GM06990 (cell line): ENCODE results near the gene TNS3.

Experiments
- DNase-seq: peaks from one replicate; pipeline ENCODE4 v3.0.0-alpha.2; 2011; ENCODE audit not compliant: insufficient read length; ENCODE audit errors: extremely low read depth
- H3K27me3 ChIP-seq: replicated peaks from 2 replicates; pipeline ENCODE4 v1.6.0; 2011; ENCODE audit warnings: low read length; ENCODE audit not compliant: control insufficient read depth, insufficient read depth
- H3K36me3 ChIP-seq: 2 replicates; pipeline ENCODE4 v1.5.1; 2011; ENCODE audit warnings: low read length; ENCODE audit not compliant: control insufficient read depth, insufficient read depth
- H3K4me3 ChIP-seq: replicated peaks from 2 replicates; pipeline ENCODE4 v1.5.1; 2011; ENCODE audit warnings: low read depth, mild to moderate bottlenecking, control low read depth, low read length
- TF ChIP-seq, protein P1 (sequence below): IDR thresholded peaks from 2 replicates; pipeline ENCODE4 v1.5.1; 2011; ENCODE audit warnings: low read length, control low read depth, mild to moderate bottlenecking, inconsistent platforms; ENCODE audit not compliant: insufficient read depth, poor library complexity, severe bottlenecking

The TNS3 gene

DNA sequence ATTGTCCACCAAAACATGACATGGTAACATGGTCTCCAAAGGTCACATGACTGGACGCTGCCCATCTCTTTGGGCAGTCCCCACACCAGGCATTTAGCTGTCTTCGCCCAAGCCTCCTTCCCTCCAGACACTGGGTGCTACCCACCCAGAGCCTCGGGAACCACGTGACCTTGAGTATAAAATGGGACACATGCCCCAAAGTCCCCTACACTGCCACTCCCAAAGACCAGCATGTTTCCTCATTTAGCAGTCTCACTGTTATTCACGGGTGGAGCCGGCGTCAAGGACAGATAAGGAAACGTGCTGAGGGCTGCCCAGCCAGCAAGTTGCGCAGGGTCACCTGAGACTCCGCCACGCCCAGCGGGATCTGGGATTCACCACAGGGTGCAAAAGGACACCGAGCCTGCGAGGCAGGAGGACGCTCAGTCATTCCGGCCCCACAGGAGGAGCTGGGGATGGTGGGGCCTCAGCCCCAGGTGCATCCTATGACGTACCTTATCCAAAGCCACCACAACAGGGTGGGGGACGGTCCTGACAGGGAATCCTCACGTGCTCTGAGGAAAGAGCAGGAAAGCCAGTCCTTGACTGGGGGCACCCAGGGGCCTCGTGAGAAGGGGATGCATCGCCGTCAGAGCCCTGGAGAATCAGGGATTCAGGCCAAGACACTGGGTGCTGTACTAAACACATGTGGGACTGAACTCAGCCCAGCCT lies 226.9 kb downstream of the TNS3 start:
- TF ChIP-seq, protein P1, sequence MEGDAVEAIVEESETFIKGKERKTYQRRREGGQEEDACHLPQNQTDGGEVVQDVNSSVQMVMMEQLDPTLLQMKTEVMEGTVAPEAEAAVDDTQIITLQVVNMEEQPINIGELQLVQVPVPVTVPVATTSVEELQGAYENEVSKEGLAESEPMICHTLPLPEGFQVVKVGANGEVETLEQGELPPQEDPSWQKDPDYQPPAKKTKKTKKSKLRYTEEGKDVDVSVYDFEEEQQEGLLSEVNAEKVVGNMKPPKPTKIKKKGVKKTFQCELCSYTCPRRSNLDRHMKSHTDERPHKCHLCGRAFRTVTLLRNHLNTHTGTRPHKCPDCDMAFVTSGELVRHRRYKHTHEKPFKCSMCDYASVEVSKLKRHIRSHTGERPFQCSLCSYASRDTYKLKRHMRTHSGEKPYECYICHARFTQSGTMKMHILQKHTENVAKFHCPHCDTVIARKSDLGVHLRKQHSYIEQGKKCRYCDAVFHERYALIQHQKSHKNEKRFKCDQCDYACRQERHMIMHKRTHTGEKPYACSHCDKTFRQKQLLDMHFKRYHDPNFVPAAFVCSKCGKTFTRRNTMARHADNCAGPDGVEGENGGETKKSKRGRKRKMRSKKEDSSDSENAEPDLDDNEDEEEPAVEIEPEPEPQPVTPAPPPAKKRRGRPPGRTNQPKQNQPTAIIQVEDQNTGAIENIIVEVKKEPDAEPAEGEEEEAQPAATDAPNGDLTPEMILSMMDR: no peak
- no peak for DNase-seq
- Histone ChIP-seq H3K27me3 (no peaks in the 10 kb centered on the region), H3K4me3 (no peak overlapping the region), H3K36me3 (no peaks in the 10 kb centered on the region)

DNA sequence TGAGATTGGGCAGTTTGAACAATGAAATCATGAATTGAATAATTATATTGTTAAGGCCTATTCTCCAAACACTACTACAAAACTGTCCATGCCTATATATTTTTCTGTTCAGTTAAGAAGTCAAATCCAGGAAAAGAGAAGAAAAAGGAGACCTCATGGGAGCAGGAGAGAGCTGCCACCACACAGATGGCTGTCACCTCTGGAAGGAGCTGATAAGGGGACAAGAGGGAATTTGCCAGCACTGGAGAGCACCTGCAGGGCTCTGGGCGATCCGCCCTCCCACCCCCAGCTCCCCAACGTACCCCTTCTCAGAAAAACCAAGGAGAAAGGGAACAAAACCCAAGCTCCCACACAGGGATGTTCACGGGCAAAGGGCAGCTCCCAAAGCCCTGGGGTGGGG lies 227.8 kb downstream of the TNS3 start:
- TF ChIP-seq, protein P1: no peak
- DNase-seq: no peak
- Histone ChIP-seq H3K4me3 (no peak overlapping the region), H3K27me3 (no peaks in the 10 kb centered on the region), H3K36me3 (no peaks in the 10 kb centered on the region)

DNA sequence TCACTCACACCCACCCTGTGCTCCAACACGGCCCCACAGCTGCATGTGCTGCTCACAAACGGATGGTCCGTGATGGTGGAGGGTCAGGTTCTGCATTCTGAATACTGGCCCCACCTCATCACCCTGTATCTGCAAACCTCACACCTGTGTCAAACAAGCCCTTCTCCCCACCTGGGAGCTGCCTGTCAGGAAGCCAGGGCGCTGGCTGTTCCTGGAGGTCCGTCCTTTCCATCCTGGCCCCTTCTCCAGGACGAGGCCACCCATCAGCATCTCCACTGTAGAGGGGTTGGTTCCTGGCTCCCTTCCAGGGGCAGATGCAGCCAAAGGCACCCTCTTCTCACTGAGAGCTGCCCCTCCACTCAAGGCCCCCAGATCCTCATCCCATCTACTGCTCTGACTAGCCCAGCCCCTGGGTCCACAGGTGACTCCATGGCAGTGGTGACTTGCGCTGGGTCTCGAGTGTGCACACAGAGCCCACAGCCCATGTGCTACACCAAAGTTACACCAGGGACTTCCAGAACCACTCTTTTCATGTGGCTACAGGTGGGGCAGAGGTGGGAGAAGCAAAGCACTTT lies 229.4 kb downstream of the TNS3 start:
- DNase-seq: no peak
- Histone ChIP-seq H3K36me3 (no peaks in the 10 kb centered on the region), H3K27me3 (no peaks in the 10 kb centered on the region), H3K4me3 (no peak overlapping the region)
- TF ChIP-seq, protein P1: no peak

DNA sequence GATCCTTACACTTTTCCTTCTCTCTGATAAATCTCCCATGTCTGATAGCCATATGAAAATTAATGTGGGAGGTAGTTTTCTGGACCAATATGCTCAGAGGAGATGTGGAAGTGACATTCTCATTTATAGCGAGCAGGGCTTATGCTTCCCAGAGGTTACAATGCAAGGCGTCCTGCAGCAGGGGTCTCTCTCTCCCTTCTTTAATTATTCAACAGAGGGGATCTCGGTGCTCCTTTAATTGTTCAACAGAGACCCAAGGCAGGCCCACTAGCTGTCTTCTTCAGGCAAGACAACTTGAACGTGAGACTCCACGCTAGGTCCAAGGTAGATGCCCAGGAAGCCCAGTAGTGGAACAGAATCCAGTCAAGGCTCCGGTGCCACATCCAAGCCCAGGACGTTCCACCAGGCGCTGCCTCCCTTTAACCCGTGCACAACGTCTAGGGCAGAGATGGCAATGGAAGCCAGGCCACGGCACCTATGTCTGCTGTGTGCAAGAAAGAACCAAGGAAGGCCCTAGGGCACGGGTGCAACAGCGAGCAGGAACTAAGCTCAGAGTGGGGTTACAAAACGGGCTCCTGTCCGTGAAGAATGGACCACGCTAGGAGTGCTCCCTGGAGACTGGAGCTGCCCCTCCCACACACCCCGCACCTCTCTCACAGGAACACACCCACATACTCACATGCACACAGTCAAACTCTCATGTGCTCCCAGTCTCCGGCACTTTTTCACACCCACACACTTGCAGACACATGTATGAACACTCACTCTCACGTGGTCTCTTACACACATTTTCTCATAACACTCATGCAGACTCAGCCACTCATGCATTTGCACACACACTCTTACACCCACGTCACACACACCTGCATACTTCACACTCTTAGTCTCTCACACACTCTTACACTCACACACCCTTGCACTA lies 230.4 kb downstream of the TNS3 start:
- no peak for DNase-seq
- Histone ChIP-seq H3K27me3 (no peaks in the 10 kb centered on the region), H3K36me3 (no peaks in the 10 kb centered on the region), H3K4me3 (no peak overlapping the region)
- TF ChIP-seq, protein P1: no peak

DNA sequence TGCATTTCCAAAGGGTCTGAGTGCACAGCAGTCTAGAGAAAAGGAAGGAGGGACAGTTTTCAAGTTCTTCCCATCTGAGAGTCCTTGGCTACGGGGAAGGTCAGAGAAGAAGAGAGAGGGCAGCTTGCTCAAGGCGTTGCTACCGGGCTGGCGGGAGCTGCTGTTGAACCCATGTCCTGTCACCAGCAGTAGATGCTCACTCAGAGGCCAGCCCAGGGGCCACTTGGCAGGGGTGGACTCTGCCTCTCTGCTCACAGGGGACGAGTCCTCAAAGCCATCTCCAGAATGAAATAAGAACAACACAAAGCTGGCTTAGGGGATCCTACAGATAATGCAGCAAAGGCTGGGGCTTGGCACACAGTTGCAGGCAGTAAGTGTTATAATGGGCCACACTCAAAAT lies 231.5 kb downstream of the TNS3 start:
- H3K4me3 ChIP-seq: no peak overlapping the region
- DNase-seq: no peak
- no peaks in the 10 kb centered on the region for H3K27me3 ChIP-seq
- TF ChIP-seq, protein P1: no peak
- H3K36me3 ChIP-seq: no peaks in the 10 kb centered on the region
